Esophagus mucosa (tissue), 1 donor: Measurements from ENCODE around the gene CEP350. TPM values are rescaled to one million over a fixed set of nuclear protein-coding genes. Genes with fewer than 3 reads are reported as not detected.
"Not testable (repeated sequence)": the region's sequence is repeated elsewhere in the genome, so short reads cannot be mapped to it uniquely, and the experiment has no call there.

Experiments
- ATAC-seq: fragments of 200-7000 bp; cut with Tn5 transposase; one replicate; pipeline ENCODE4 v1.9.1; 2020
- total RNA-seq: library from RNA; stranded (reverse); gene quantifications from one replicate; pipeline ENCODE4 v1.2.4, GENCODE V29; 2023
- donor health status: DM: yes; HTN: yes; CAD: no.

Gene CEP350
- total RNA-seq, 1 donor from 2014 or later, result 35.1 TPM

DNA sequence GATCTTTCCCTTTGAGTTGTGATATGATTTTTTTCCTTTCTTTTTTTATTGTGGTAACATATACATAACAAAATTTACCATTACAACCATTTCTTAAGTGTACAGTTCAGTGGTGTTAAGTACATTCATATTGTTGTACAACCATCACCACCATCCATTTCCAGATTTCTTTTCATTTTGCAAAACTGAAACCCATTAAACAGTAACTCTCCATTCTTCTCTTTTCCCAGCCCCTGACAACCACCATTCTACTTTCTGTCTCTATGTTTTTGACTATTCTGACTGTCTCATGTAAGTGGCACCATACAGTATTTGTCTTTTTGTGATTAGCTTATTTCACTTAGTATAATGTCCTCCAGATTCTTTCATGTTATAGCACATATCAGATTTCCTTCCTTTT, 30.3 kb downstream of the CEP350 start:
- ATAC-seq, result no peak

DNA sequence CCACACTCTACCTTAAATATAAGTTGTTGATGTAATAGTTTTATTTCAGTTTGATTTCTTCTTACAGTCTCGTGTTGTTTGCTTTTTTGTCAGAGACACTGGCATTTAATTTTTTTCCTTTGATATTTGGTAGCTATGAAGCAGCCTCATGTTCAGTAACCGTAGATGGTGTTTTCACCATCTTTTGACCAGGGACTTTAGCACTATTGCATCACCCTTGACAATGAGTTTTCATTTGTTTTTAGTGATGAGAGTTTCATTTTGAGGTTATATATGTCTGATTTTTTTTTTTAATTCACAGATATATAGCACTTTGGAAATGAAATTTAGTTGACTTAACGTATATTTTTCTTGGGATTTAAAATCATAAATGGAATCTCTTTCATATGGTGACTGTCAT, 36.2 kb downstream of the CEP350 start:
- ATAC-seq, result no peak

GRCh38 chr1:179995576-179995975, 41.0 kb downstream of the CEP350 start:
- no peak for ATAC-seq

DNA sequence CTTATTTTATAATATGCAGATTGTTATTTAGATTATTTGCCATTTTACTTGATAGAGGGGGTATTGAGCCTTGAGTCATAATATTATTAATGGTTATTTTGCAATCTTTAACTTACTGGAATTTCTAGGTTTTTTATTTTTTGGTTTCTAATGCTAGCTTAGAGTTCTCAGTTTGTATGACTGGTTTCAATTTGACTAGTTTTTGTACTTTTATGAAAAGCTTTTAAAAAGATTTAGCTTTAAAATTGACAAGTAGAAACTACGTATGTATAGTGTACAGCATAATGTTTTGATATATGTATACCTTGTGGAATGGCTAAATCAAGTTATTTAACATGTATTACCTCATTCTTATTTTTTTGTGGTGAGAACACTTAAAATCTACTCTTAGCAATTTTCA, 41.5 kb downstream of the CEP350 start:
- no peak for ATAC-seq

DNA sequence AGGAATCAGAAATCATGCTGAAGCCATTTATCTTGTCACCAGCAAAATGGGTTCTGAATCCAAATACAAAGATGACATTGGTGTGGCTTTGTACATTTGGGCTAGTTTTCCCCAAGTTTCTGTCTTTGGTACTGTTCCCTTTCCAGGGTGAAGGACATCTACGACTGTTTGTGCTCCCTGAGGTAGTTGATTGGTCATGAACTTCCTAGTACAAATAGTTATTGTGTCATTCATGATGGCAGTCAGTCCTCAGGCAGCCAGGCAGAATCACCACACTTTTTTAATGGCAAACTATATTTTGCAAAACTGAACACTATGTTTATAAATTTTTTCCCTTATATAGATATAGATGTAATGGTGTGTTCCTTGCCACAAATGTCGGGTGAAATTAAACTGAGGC, 46.0 kb downstream of the CEP350 start:
- ATAC-seq, result no peak

DNA sequence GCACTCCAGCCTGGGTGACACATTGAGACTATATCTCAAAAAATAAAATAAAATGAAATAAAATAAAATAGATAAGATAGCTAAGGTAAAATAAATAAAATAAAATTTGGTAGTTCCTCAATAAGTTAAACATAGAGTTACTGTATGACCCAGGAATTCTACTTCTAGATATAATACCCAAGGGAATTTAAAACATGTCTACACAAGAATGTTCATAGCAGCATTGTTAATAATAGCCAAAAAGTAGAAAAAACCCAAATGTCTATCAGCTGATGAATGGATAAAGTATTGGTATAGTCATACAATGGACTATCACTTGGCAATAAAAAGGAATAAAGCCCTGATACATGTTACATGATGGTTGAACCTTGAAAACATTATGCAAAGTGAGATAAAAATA, 47.8 kb downstream of the CEP350 start:
- ATAC-seq, result no peak

DNA sequence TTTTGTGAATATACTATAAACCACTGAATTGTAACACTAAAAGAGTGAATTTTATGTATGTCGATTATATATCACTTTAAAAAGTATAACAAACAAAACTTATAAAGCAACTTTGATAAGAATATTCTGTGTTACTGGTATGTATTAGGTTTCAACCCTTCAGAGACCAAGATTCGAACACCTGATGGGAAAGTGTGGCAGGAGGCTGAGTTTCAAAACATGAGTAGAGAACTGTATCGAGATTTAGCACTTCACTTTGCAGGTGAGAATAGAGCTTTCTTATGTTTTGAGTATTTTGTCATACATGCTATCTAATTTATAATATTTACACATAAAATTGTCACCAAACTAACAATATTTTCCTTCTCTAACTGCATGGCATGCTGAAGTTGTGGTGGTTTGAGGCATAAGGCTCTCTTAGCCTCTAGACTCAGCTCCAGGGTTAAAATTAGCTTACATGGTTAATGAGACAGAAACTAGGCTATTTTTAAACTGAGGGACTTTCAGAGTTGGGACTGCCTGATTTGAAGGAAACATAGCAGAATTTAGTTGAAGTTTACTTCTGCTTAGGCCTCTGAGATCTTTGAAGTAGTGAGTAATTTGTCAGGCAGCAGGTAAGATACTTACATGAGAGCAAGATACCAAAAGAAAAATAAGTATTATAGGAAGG, 48.6 kb downstream of the CEP350 start:
- ATAC-seq, result no peak

GRCh38 chr1:180006762-180007161, 52.2 kb downstream of the CEP350 start:
- not testable (repeated sequence) for ATAC-seq

GRCh38 chr1:180020017-180020416, 65.4 kb downstream of the CEP350 start:
- ATAC-seq, result no peak

DNA sequence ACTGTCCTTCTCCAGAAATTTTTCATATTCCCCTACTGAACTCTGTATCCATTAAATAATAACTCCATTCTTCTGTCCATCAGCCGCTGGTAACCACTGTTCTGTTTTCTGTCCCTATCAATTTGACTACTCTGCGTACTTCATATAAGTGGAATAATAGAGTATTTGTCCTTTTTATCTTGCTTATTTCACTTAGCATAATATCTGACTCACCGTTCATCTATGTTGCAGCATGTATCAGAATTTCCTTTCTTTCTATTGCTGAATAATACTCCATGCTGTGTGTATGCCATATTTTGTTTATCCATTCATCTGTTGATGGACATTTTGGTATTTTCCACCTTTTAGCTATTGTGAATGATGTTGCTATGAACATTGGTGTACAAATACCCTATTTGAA, 71.9 kb downstream of the CEP350 start:
- no peak for ATAC-seq

- ATAC-seq, result no peak
Observed at GRCh38 chr1:180027949-180028445, 73.4 kb downstream of the CEP350 start.

GRCh38 chr1:180028864-180029263, 74.3 kb downstream of the CEP350 start:
- ATAC-seq, result no peak

- ATAC-seq, result no peak
Observed at GRCh38 chr1:180029524-180030135, 75.0 kb downstream of the CEP350 start.

- no peak for ATAC-seq
Observed at GRCh38 chr1:180031664-180032063, 77.1 kb downstream of the CEP350 start.

GRCh38 chr1:180033390-180033789, 78.8 kb downstream of the CEP350 start:
- peak; percentile 38 for ATAC-seq

DNA sequence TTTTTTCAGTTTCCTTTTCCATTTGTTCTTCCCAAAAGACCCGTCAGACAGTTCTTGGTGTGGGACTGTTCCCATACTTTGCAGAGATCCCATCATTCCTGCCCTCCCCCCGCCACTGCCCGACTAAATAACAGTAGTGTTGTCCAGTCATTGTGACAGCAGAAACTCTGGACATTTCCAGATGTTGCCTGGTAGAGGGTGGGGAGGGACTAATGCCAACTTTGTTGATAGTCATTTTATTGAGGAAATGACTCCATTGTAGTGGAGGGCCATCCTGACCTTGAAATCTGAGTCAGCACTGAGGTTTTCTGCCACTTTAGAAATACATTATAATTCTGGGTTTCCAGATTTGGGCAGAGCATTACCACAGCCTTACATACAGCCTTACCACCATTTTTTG, 85.4 kb downstream of the CEP350 start:
- no peak for ATAC-seq

DNA sequence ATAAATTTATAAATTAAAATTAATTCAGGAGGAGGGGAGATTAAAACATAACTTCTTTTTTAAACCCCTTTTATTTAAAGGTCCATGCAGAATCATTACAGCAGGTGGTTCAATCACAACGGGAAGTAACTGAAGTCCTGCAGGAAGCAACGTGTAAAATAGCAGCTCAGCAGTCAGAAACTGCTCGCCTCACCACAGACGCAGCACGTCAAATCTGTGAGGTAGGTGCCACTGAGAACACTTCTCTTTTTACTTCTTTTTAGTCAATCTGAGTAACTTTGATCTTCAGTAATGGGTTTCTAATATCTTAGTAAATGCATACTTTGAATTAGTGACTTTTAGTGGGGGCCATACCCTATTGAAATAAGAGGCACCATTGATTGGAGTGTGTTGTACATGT, 87.0 kb downstream of the CEP350 start:
- ATAC-seq, result no peak

- no peak for ATAC-seq
Observed at GRCh38 chr1:180042988-180043622, 88.5 kb downstream of the CEP350 start.

DNA sequence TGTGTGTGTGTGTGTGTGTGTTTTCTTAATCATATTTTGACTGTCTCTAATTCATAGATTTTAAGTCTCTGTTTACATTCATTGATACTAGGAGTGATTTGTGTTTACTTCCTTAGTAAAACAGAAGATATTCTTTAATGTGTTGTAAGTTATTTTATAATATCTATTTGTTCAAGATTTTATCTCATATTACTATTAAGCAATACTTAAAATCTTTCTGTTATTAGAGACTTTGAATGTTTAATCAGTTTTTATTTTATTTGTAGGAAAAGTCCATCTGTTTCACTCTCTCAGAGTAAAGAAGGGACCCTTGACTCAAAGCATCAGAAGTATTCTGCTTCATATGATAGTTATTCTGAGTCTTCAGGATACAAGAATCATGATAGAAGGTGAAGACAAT, 89.2 kb downstream of the CEP350 start:
- no peak for ATAC-seq

- ATAC-seq, result no peak
Observed at GRCh38 chr1:180046674-180047073, 92.1 kb downstream of the CEP350 start.

DNA sequence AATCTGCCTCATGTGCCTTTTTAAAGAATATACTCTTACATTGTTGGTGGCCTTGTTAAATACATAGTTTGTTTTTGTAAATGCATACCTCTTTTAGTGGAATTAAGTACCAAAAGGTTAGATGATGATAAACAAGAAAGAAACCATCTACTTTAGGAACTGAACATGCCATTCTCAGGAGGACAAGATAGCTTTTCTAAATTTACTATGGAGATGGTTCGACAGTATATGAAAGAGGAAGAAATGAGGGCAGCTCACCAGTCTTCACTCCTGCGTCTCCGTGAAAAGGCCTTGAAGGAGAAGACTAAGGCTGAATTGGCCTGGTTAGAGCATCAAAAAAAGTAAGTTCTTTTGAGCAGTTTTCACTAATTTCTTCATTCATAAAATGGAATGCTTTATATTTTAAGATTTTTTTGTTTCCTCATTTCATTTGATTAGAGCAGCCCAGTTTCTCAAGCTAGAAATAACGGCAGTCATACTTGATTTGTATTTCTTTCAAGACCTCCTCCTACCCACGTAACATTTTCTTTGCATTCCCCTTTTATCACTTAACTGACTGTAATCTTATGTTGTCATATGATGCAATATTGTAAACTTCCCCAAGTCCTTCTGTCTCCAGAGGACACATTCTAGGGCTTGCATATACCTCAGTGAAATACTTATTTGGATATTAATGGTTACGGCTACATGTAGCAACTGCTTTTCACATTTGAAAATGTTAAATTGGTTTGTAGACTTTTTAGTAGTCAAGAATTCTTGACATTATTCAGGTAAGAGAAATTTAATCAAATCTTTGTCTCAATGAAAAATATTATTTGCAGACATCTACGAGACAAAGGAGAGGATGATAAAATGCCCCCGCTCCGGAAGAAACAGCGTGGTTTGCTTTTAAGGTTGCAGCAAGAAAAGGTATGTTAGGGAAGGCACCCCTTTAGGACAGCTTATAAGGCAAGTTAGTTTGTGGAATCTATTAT, 99.3 kb downstream of the CEP350 start:
- ATAC-seq, result no peak

DNA sequence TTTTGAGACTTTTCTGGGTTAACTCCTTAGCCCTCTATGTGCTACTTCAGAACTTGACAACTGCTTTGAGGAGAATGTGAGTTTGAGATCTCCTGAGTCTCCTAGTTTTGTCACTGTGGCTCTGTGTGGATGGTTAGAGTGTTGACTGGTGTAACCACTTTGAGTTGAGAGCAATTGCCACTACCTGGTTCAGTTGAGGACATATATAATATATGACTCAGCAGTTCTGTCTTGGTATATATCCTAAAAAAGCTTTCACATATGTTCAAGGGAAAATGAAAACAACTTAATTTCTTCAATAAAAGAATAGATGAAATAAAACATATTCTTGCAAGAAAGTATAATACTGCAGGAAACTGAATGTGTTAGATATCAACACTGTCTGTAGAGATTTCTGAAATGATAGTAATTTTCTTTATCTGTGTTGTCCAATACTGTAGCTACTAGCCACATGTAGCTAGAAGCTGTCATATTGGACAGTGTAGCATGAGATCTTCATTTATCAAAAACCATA, 103.3 kb downstream of the CEP350 start:
- peak; percentile 47 for ATAC-seq

DNA sequence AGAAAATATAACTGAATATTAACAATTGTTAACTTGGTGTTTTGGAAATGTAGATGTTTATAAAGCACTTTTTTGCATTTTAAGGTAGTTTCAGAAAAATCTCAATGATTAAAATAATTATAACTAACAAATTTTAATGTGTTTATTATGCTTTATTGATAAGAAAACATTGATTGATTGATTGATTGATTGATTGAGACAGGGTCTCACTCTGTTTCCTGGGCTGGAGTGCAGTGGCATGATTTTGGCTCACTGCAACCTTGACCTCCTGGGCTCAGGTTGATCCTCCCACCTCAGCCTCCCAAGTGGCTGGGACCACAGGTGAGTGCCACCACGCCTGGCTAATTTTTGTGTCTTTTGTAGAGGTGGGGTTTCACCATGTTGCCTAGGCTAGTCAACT, 106.4 kb downstream of the CEP350 start:
- no peak for ATAC-seq
